ENCODE measurements around the gene VIPR1. TPM values are rescaled to one million over a fixed set of nuclear protein-coding genes. Genes with fewer than 3 reads are reported as not detected.

The VIPR1 gene
- total RNA-seq, 1 donor from 2014 or later: 0.68 TPM

GRCh38 chr3:42489116-42489936 lies 13.1 kb upstream of the VIPR1 start:
- Mint-ChIP-seq H3K4me3 (no peak overlapping the region), H3K9me3 (no peaks in the 10 kb centered on the region), H3K27ac (no peak overlapping the region), H3K4me1 (no peaks in the 10 kb centered on the region), H3K27me3 (peaks cover 21% of the 10 kb centered on the region), H3K36me3 (ENCODE audit: low read depth) (no peaks in the 10 kb centered on the region)
- intact Hi-C loops (cut with micrococcal nuclease): no loop called here
- no peak for DNase-seq

DNA sequence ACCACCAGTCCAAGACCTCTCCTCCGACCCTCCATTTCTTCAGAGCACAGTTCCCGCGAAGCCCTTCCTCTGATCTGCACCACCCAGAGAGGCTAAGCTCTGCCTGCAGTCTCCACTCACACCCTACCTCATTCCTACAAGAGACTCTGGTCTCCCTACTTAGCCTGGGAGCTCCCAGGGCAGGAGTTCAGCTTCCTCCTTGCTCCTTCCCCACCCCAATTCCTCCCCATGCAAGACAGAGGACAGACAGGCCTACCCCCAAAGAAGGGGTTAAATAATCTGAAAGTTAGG lies 12.6 kb upstream of the VIPR1 start:
- DNase-seq: no peak
- no peaks in the 10 kb centered on the region for H3K36me3 Mint-ChIP-seq (ENCODE audit: low read depth)
- no peak overlapping the region for H3K4me3 Mint-ChIP-seq
- no peaks in the 10 kb centered on the region for H3K9me3 Mint-ChIP-seq
- intact Hi-C loops (cut with micrococcal nuclease): no loop called here
- H3K27me3 Mint-ChIP-seq: peaks cover 17% of the 10 kb centered on the region
- no peak overlapping the region for H3K27ac Mint-ChIP-seq
- H3K4me1 Mint-ChIP-seq: no peaks in the 10 kb centered on the region

DNA sequence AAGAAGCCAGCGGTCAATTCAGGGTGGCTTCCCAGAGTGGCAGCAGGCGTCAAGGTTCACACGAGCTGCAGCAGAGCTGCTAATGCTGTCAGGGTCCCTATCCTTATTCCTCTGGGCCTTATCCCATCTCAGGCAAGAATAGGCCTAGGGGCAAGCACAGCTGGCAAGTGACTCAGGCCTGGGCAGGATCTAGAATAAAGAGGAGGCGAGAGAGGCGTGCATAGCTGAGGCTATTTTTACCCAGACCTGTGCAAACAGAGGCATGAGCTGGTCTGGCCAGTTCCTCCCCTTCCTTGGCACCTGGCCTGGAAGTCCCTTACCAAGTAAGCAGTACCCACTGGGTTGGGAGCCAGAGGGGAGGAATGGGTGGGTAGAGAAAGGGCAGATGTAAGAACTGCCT lies 12.2 kb upstream of the VIPR1 start:
- intact Hi-C loops (cut with micrococcal nuclease): no loop called here
- H3K27ac Mint-ChIP-seq: no peak overlapping the region
- no peaks in the 10 kb centered on the region for H3K36me3 Mint-ChIP-seq (ENCODE audit: low read depth)
- peaks cover 13% of the 10 kb centered on the region for H3K27me3 Mint-ChIP-seq
- no peak overlapping the region for H3K4me3 Mint-ChIP-seq
- H3K4me1 Mint-ChIP-seq: no peaks in the 10 kb centered on the region
- no peaks in the 10 kb centered on the region for H3K9me3 Mint-ChIP-seq
- DNase-seq: no peak

DNA sequence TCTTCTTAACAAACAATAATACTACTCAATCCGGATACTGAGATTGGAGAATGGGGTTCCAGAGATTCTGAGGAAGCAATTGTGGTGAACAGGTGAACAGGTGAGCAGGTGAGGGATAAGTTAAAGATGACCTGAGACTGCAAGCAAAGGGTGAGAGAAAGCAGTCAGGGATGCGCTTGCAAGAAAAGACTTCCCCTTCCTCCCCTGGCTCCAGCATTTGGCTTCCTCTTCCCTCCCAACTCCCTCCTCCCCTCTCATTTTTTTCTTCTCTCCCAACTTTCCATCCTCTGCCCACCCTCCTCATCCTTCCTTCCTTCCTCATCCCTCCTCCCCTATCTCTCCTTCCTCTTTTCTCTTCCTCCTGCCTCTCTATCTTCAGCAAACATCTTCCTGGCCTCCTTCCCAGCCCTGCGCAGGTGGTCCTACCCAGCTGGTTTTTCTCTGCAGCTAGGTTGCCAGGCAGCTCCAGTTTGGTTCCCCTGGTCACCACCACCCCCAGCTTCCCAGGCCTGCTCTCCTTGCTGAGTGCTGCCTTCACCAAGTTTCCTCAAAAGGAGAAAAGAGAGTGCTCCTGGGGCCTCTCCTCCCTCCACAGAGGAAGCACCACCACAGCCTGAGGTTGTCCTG lies 10.4 kb upstream of the VIPR1 start:
- Mint-ChIP-seq H3K36me3 (ENCODE audit: low read depth) (no peaks in the 10 kb centered on the region), H3K27me3 (peaks cover 14% of the 10 kb centered on the region), H3K9me3 (no peaks in the 10 kb centered on the region), H3K27ac (no peak overlapping the region), H3K4me3 (no peak overlapping the region), H3K4me1 (no peaks in the 10 kb centered on the region)
- intact Hi-C loops (cut with micrococcal nuclease): no loop called here
- no peak for DNase-seq

- intact Hi-C loops (cut with micrococcal nuclease): no loop called here
- Mint-ChIP-seq H3K36me3 (ENCODE audit: low read depth) (no peaks in the 10 kb centered on the region), H3K4me1 (no peaks in the 10 kb centered on the region), H3K27me3 (peaks cover 17% of the 10 kb centered on the region), H3K9me3 (no peaks in the 10 kb centered on the region), H3K4me3 (no peak overlapping the region), H3K27ac (no peak overlapping the region)
- DNase-seq: no peak
Observed at GRCh38 chr3:42492508-42493080, 9.8 kb upstream of the VIPR1 start.

GRCh38 chr3:42493126-42493797 lies 9.2 kb upstream of the VIPR1 start:
- Mint-ChIP-seq H3K9me3 (no peaks in the 10 kb centered on the region), H3K27ac (no peak overlapping the region), H3K4me1 (no peaks in the 10 kb centered on the region), H3K4me3 (no peak overlapping the region), H3K36me3 (ENCODE audit: low read depth) (no peaks in the 10 kb centered on the region), H3K27me3 (peaks cover 23% of the 10 kb centered on the region)
- DNase-seq: no peak
- intact Hi-C loops (cut with micrococcal nuclease): no loop called here

DNA sequence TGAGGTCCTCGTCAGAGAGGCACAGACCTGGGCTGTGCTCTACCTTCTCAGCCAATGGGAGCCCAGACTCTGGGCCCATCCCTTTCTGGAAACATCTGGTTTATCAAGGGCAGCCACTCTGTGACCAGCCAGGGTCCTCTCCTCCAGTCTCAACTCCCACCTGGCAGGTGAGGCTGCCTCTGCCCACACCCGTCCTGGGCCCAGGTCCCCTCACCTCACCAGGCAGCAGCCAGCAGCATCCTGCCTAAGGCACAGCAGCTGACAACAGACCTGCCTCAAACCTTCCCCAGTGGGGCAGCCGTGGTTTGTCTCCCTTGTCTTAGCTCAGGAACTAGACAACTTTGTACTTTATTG lies 8.7 kb upstream of the VIPR1 start:
- intact Hi-C loops (cut with micrococcal nuclease): no loop called here
- H3K27ac Mint-ChIP-seq: no peak overlapping the region
- H3K9me3 Mint-ChIP-seq: no peaks in the 10 kb centered on the region
- DNase-seq: no peak
- no peak overlapping the region for H3K4me3 Mint-ChIP-seq
- H3K27me3 Mint-ChIP-seq: peaks cover 28% of the 10 kb centered on the region
- no peaks in the 10 kb centered on the region for H3K36me3 Mint-ChIP-seq (ENCODE audit: low read depth)
- H3K4me1 Mint-ChIP-seq: no peaks in the 10 kb centered on the region

- intact Hi-C loops (cut with micrococcal nuclease): no loop called here
- H3K4me3 Mint-ChIP-seq: no peak overlapping the region
- no peak overlapping the region for H3K27ac Mint-ChIP-seq
Observed at GRCh38 chr3:42495393-42495792, 7.0 kb upstream of the VIPR1 start.

DNA sequence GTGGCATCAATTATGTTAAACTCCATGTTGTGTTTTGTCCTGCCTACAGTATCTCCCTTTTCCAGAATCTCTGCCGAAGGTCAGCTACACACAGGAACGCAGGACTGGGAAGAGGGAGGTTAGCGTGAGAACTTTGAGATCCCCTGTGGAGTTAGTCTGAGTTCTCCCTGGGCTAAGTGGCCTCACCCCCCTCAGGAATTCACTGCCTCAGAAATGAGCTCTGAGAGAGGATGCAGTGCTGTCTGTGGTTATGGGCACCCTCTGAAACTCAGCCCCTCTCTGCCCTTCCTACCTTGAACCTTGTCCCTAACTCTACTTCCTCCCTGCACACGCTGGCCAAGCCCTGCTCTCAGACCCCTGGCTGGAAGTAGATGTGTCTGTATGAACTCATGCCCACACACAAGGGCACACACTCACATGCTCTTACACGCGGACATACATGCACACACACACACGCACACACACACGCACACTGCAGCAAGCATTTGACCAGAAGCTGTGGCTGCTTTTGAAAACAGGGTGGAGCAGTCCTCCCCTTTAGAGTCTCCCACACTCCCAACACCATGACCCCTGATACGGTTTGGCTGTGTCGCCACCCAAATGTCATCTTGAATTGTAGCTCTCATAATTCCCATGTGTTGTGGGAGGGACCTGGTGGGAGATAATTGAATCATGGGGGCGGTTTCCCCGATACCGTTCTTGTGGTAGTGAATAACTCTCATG lies 5.3 kb upstream of the VIPR1 start:
- no peak overlapping the region for H3K4me3 Mint-ChIP-seq
- no peak for DNase-seq
- intact Hi-C loops (cut with micrococcal nuclease): no loop called here
- H3K27me3 Mint-ChIP-seq: peaks cover 49% of the 10 kb centered on the region
- H3K27ac Mint-ChIP-seq: no peak overlapping the region
- peaks cover 9% of the 10 kb centered on the region for H3K4me1 Mint-ChIP-seq
- H3K36me3 Mint-ChIP-seq (ENCODE audit: low read depth): no peaks in the 10 kb centered on the region
- no peaks in the 10 kb centered on the region for H3K9me3 Mint-ChIP-seq

More at GRCh38 chr3:42495393-42495792, 7.0 kb upstream of the VIPR1 start:
- Mint-ChIP-seq H3K36me3 (ENCODE audit: low read depth) (no peaks in the 10 kb centered on the region), H3K4me1 (no peaks in the 10 kb centered on the region), H3K9me3 (no peaks in the 10 kb centered on the region), H3K27me3 (peaks cover 41% of the 10 kb centered on the region)
- DNase-seq: no peak

DNA sequence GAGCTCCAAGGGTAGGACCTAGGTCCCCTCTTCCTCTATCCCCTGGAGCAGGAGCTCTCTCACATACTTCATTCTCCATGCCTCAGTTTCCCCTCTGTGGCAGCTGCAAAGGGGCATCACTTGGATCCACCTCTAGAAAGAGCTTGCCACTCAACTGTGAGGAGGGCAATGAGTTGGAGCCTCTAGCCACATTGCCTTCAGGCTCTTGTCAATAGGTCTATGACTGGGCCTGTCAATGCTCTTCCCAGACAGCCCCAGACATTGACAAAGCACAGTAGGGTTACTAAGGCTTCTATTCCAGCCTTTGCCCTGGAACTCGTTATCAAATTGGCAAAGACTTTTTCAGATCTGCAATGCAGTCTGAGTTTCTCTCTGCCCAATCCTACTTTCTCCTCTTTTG lies 4.4 kb upstream of the VIPR1 start:
- Mint-ChIP-seq H3K9me3 (no peaks in the 10 kb centered on the region), H3K4me1 (peaks cover 12% of the 10 kb centered on the region), H3K36me3 (ENCODE audit: low read depth) (no peaks in the 10 kb centered on the region), H3K27me3 (peaks cover 51% of the 10 kb centered on the region), H3K27ac (no peak overlapping the region), H3K4me3 (no peak overlapping the region)
- DNase-seq: no peak
- intact Hi-C loops (cut with micrococcal nuclease): no loop called here

GRCh38 chr3:42498791-42499477 lies 3.5 kb upstream of the VIPR1 start:
- intact Hi-C loops (cut with micrococcal nuclease): no loop called here
- no peaks in the 10 kb centered on the region for H3K36me3 Mint-ChIP-seq (ENCODE audit: low read depth)
- no peak for DNase-seq
- H3K4me3 Mint-ChIP-seq: no peak overlapping the region
- H3K9me3 Mint-ChIP-seq: no peaks in the 10 kb centered on the region
- peaks cover 58% of the 10 kb centered on the region for H3K27me3 Mint-ChIP-seq
- peaks cover 17% of the 10 kb centered on the region for H3K4me1 Mint-ChIP-seq
- H3K27ac Mint-ChIP-seq: no peak overlapping the region

- no peak overlapping the region for H3K4me3 Mint-ChIP-seq
- no peaks in the 10 kb centered on the region for H3K9me3 Mint-ChIP-seq
- intact Hi-C loops (cut with micrococcal nuclease): no loop called here
- no peaks in the 10 kb centered on the region for H3K36me3 Mint-ChIP-seq (ENCODE audit: low read depth)
- H3K27me3 Mint-ChIP-seq: peaks cover 61% of the 10 kb centered on the region
- no peak for DNase-seq
- peaks cover 17% of the 10 kb centered on the region for H3K4me1 Mint-ChIP-seq
- H3K27ac Mint-ChIP-seq: no peak overlapping the region
Observed at GRCh38 chr3:42499478-42499871, 3.0 kb upstream of the VIPR1 start.

DNA sequence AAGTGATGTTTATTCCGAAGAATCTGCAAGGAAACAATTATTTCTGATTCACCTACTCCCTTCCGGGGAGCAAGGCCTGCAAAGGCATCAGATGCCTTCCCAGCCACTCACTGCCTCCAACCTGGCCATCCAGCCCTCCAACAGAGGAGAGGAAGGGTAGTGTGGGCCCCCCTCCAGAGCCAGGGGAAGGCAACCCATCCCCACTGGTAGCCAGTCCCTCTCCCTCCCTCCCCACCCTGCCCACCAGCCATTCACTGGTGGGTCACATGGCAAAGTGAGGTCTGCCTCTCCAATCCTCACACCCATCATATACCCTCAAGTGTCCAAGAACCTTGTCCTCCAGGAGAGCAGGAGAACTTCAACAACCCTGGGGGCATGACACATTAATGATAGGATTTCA lies 2.4 kb upstream of the VIPR1 start:
- no peak for DNase-seq
- H3K4me3 Mint-ChIP-seq: no peak overlapping the region
- intact Hi-C loops (cut with micrococcal nuclease): loop anchor here (5.0 kb wide), 1 partner anchor 102 kb away; the partner anchor contains the start of gene NKTR
- peaks cover 61% of the 10 kb centered on the region for H3K27me3 Mint-ChIP-seq
- H3K27ac Mint-ChIP-seq: no peak overlapping the region
- H3K4me1 Mint-ChIP-seq: peaks cover 17% of the 10 kb centered on the region
- no peaks in the 10 kb centered on the region for H3K9me3 Mint-ChIP-seq
- no peaks in the 10 kb centered on the region for H3K36me3 Mint-ChIP-seq (ENCODE audit: low read depth)
